WI38 (cell line): ENCODE data around the gene TMEM114.

Experiments used
- H3K4me3 ChIP-seq: 2 replicates; pipeline ENCODE4 v1.5.1; 2011; ENCODE audit warnings: low read depth, mild to moderate bottlenecking, control low read depth, low read length
- TF ChIP-seq, protein P1 (sequence below): IDR thresholded peaks from 2 replicates; pipeline ENCODE4 v1.5.1; 2012; ENCODE audit warnings: low read depth, mild to moderate bottlenecking, control low read depth, low read length

TMEM114 gene

DNA sequence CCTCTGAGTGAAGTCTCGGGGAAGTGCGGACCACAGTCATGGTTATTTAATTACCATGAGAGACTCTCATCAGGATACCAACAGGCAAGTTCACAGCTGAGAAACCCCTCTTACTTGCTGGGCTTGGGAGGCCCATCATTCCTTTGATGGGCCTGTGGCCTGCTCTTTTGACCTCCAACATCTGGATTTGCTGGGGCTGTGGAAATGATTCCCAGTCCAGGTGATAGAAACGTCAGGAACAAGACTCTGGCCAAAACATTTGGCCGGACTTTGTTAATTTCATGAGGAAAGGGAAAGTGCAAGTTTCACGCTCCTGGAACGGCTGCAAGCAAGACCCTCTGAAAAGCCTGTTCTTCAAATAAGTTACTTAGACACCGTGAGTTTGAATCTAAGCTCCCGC lies 42.5 kb downstream of the TMEM114 start:
- H3K4me3 ChIP-seq: no peak overlapping the region
- TF ChIP-seq, protein P1, sequence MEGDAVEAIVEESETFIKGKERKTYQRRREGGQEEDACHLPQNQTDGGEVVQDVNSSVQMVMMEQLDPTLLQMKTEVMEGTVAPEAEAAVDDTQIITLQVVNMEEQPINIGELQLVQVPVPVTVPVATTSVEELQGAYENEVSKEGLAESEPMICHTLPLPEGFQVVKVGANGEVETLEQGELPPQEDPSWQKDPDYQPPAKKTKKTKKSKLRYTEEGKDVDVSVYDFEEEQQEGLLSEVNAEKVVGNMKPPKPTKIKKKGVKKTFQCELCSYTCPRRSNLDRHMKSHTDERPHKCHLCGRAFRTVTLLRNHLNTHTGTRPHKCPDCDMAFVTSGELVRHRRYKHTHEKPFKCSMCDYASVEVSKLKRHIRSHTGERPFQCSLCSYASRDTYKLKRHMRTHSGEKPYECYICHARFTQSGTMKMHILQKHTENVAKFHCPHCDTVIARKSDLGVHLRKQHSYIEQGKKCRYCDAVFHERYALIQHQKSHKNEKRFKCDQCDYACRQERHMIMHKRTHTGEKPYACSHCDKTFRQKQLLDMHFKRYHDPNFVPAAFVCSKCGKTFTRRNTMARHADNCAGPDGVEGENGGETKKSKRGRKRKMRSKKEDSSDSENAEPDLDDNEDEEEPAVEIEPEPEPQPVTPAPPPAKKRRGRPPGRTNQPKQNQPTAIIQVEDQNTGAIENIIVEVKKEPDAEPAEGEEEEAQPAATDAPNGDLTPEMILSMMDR: no peak

DNA sequence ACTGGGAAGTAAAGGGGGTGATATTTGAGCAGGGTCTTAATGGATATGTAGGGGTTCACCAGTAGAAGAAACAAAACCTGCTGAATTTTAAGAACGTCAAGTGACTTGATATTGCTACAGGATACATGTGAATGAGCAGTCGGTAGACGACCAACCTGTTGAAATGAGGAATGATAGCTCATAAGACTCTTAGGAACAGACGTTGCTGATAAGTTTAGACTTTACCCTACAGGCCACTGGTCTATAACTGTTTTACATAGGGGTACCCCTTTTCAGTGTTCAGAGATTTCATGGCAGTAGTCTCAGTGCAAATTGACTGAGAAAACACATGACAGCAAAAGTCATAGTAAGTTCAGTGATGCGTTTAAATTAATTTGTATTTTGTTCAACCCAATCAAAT lies 45.9 kb downstream of the TMEM114 start:
- H3K4me3 ChIP-seq: no peak overlapping the region
- TF ChIP-seq, protein P1: no peak

DNA sequence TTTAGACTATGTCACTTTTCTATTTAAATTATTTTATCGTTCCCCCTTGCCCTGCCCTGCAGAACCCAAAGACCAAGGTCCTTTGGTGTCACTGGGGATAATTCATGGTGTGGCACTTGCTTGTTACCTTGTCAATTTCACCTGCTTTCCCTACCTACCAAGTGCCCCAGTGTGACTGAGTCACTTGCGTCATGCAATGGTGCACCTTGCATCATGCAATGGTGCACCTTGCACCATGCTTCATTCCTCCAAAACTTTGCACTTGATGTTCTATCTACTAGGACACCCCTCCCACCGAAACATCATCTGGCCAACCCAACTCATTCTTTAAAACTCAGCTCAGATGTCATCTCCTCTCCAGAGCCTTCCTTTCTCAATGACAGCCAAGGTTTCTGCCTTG lies 47.1 kb downstream of the TMEM114 start:
- TF ChIP-seq, protein P1: no peak
- no peak overlapping the region for H3K4me3 ChIP-seq

DNA sequence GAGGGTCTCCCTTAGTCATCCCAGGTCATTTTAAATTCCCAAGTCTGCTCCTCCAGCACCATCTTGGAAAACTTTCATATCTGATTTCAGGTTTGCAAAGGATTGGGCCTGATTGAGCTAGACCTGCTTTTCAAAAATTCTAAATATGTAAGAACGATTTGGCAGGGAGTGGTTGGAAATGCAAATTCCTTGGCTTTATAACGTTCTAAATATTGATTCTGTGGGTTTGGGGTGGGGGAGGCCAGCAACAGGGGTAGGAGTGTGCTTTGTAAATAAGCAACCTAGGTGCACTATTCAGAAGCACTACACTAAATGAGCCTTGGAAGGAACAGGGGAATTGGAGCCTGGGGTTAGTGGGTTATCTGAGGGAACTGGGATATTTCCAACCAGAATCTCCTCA lies 47.9 kb downstream of the TMEM114 start:
- H3K4me3 ChIP-seq: no peak overlapping the region
- TF ChIP-seq, protein P1: no peak

DNA sequence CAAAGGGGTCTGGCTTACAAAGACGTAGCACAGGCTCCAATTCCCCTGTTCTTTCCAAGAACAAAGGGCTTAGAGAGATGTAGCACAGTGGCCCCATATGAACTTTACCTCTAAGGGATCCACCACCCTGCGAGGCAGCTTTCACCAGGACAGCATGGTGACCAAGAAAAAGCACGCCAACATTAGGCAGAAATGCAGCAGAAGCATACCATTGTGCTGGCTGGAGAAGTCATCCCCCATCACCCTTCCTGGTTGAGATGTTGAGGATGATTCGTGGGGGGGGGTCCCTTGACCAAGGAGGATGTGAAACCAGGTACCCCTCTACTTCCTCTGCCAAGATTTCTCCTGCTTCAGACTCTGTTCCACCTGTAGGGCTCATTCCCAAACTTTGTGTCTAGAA lies 48.4 kb downstream of the TMEM114 start:
- H3K4me3 ChIP-seq: no peak overlapping the region
- TF ChIP-seq, protein P1: no peak

DNA sequence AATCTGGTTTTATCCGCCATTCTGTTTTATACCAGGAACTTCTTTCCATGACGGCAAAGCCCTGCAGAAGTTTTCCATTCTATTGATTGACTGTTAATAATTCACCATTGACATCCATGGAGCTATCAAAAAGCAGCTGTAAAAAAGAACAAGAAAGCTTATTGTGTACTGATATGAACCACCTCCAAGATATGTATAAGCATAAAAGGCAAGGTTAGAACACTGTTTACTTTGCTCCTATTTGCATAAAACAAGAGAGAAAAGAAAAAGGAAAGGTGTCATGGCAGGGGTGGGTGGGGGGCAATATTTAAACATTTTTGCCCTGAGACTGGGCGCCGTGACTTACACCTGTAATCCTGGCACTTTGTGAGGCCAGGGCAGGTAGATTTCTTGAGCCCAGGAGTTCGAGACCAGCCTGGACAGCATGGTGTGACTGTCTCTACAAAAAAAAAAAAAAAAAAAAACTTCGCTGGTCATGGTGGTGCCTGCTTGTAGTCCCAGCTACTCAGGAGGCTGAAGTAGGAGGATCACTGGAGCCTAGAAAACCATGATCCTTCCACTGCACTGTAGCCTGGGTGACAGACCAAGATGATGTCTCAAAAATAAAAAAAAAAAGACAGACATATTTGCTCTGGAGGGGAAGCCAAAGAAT lies 52.5 kb downstream of the TMEM114 start:
- TF ChIP-seq, protein P1: no peak
- no peak overlapping the region for H3K4me3 ChIP-seq

DNA sequence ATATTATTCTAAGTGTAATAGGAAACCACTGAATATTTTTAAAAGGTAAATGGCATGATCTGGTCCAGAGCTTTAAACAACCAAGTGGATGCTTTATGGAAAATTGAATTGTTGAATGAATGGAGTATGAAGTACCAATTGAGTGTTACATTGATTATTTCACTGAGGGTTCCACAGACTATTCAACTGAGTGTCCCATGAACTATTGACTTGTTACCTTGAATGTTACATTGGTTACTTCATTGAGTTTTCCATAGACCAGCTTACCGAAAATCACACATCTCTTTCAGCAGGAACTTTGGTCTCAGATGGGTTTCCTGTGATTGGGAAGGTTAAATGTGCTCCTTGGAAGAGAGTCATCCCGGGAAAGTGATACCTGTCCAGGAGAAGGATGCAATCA lies 56.8 kb downstream of the TMEM114 start:
- no peak overlapping the region for H3K4me3 ChIP-seq
- TF ChIP-seq, protein P1: no peak
